SKM-1 treated with dmso at 0.1 percent for 144 hours (cell line): Measurements from ENCODE around the gene DDC.
A peak's percentile ranks its signal among the peaks of the same experiment; 100 is the strongest.

ENCODE experiments used
- DNase-seq: peaks from one replicate; lab custom pipeline; 2025; ENCODE audit not compliant: unreplicated experiment; lab: John Stamatoyannopoulos, UW

DDC gene

DNA sequence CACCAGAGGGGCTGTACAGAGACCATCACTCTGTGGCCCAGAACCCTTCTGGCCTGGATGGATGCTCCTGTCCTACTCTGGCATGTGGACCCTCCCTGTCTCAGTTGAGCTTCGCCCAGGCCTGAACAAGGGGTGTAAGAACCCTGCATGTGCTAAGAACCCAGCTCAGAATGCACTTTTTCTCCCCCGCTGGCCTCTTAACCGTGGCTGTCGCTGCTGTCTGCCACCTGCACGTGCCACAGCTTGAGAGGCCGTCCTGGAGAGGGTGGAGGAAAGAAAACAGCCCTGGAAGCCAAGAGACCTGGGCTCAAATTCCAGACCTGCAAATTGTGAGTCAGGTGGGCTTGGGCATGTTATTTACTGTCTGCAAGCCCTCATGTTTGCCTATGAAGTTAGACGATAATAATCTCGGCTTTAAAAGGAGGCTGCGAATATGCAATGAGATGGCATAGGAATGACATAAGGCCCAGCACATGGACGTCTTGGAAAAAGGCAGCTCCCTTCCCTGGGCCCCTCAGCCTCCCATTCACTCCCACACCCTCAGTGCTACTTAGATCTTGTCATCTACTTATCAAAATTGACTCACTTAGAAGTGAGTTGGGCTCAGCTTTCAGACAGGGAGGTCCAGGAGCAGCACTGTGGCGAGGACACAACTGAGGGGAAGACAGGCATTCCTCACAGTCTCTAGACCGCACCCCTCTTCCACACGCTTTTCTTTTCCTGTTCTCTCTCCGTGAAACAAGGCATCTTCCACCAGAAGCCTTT, 146.5 kb downstream of the DDC start:
- no peak for DNase-seq

- DNase-seq: peak; percentile 87
Observed at GRCh38 chr7:50418086-50418515, 147.1 kb downstream of the DDC start.

- peak; percentile 69 for DNase-seq
Observed at GRCh38 chr7:50416527-50417182, 148.6 kb downstream of the DDC start.

- no peak for DNase-seq
Observed at GRCh38 chr7:50415844-50416364, 149.3 kb downstream of the DDC start.

- no peak for DNase-seq
Observed at GRCh38 chr7:50413561-50413960, 151.6 kb downstream of the DDC start.

GRCh38 chr7:50412973-50413372, 152.2 kb downstream of the DDC start:
- no peak for DNase-seq

- no peak for DNase-seq
Observed at GRCh38 chr7:50411332-50411731, 153.9 kb downstream of the DDC start.

DNA sequence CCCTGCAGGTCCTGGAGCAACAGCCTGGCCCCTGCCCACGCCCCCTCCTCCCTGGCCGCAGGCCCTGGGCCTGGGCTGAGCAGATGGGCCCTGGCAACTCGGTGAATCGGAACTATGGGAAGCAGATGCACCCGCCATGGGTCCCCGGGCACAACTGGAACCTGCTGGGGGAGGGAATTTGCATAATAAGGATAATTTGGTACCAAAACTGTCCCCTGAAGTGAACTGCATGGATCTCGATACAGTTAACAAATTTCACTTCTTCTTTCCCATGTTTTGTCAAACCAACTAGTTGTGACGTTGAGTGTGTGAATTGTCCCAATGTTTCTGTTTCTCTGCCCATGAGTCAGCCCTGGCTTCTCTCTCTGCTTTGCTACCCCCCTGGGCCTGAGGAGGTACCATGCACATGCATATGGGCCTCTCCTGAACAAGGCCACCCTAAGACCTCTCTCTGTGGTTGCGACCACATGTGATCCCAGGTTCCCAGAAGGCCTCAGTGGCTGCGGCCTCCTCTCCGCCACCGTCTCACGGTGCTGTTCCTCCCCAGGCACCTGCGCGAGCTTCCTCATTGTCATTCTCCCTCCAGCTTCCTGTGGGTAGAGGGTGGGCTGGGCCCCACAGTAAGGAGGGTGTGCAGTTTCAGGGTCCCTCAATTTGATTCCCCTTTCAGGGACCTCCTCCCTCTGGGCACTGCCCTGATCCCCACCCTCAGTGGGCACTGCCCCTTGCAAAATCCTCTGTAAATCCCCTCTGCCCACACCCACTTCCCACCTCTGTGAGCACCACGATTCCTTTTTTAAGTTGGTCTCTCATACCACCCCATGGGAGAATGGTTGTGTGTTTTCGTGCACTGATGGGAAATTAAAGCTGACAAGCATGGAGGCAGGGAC, 155.1 kb downstream of the DDC start:
- peak; percentile 13 for DNase-seq
